ACHN (cell line): ENCODE results near the gene GPR50.

ENCODE experiments used
- DNase-seq: peaks from one replicate; pipeline ENCODE4 v3.0.0-alpha.2; 2015
- in situ Hi-C: cut with HindIII; loops from 2 replicates; pipeline ENCODE4 v1.10.0; 2017; ENCODE audit warnings: low sequenced_read_pairs, low pct_ligation_motif_present, low pct_unique_long_range_greater_than_20kb

GPR50 gene

GRCh38 chrX:151206871-151207270 is 30.5 kb downstream of the GPR50 start:
- DNase-seq = no peak
- in situ Hi-C loops = no loop called here

- in situ Hi-C loops = no loop called here
Measured at GRCh38 chrX:151225843-151226242, 49.5 kb downstream of the GPR50 start.

GRCh38 chrX:151226941-151227340 is 50.6 kb downstream of the GPR50 start:
- no peak for DNase-seq
- in situ Hi-C loops = no loop called here

More at GRCh38 chrX:151225843-151226242, 49.5 kb downstream of the GPR50 start:
- no peak for DNase-seq

GRCh38 chrX:151227627-151228026 is 51.2 kb downstream of the GPR50 start:
- in situ Hi-C loops = no loop called here
- DNase-seq = no peak

- DNase-seq = no peak
- in situ Hi-C loops = no loop called here
Measured at GRCh38 chrX:151228935-151229334, 52.6 kb downstream of the GPR50 start.
